ENCODE measurements around the gene MCRS1.

- no peak for TF ChIP-seq CTCF (IDR thresholded peaks at IDR 0.05)
- no peak for TF ChIP-seq POLR2A (IDR thresholded peaks at IDR 0.05)
Observed at GRCh38 chr12:49587174-49587908, 19.4 kb upstream of the MCRS1 start.
